ENCODE results near the gene TP53AIP1. TPM values are rescaled to one million over a fixed set of nuclear protein-coding genes. Genes with fewer than 3 reads are reported as not detected.

The TP53AIP1 gene
- total RNA-seq, 1 donor = not detected

- TF ChIP-seq CTCF (IDR thresholded peaks at IDR 0.05; ENCODE audit: insufficient read depth, low read length) = no peak
- H3K4me3 ChIP-seq (ENCODE audit: low read depth, low read length) = no peak overlapping the region
These were observed 40.8 kb downstream of the TP53AIP1 start for GRCh38 chr11:128901653-128902514.

GRCh38 chr11:128900468-128900867 lies 42.2 kb downstream of the TP53AIP1 start:
- no peak overlapping the region for H3K4me3 ChIP-seq (ENCODE audit: low read depth, low read length)
- TF ChIP-seq CTCF (IDR thresholded peaks at IDR 0.05; ENCODE audit: insufficient read depth, low read length) = no peak
- DNase-seq (ENCODE audit: low read depth) = no peak

More at GRCh38 chr11:128901653-128902514, 40.8 kb downstream of the TP53AIP1 start:
- no peak for DNase-seq (ENCODE audit: low read depth)

- H3K4me3 ChIP-seq (ENCODE audit: low read depth, low read length) = no peak overlapping the region
- no peak for DNase-seq (ENCODE audit: low read depth)
- no peak for TF ChIP-seq CTCF (IDR thresholded peaks at IDR 0.05; ENCODE audit: insufficient read depth, low read length)
These were observed 43.9 kb downstream of the TP53AIP1 start for GRCh38 chr11:128898580-128899344.

GRCh38 chr11:128897826-128898225 lies 44.8 kb downstream of the TP53AIP1 start:
- no peak for TF ChIP-seq CTCF (IDR thresholded peaks at IDR 0.05; ENCODE audit: insufficient read depth, low read length)
- DNase-seq (ENCODE audit: low read depth) = no peak

GRCh38 chr11:128896356-128896755 lies 46.3 kb downstream of the TP53AIP1 start:
- DNase-seq (ENCODE audit: low read depth) = peak; percentile 50
- no peak for TF ChIP-seq CTCF (IDR thresholded peaks at IDR 0.05; ENCODE audit: insufficient read depth, low read length)
- no peak overlapping the region for H3K4me3 ChIP-seq (ENCODE audit: low read depth, low read length)

More at GRCh38 chr11:128897826-128898225, 44.8 kb downstream of the TP53AIP1 start:
- H3K4me3 ChIP-seq (ENCODE audit: low read depth, low read length) = no peak overlapping the region

- DNase-seq (ENCODE audit: low read depth) = no peak
- H3K4me3 ChIP-seq (ENCODE audit: low read depth, low read length) = no peak overlapping the region
- TF ChIP-seq CTCF (IDR thresholded peaks at IDR 0.05; ENCODE audit: insufficient read depth, low read length) = no peak
These were observed 47.1 kb downstream of the TP53AIP1 start for GRCh38 chr11:128895526-128895925.
